ENCODE measurements around the gene MARS1. TPM values are rescaled to one million over a fixed set of nuclear protein-coding genes. Genes with fewer than 3 reads are reported as not detected.

MARS1 gene
- total RNA-seq, 1 donor from 2014 or later: 78.0 TPM

- no peaks in the 10 kb centered on the region for H3K36me3 ChIP-seq
- no peaks in the 10 kb centered on the region for H3K27me3 ChIP-seq
- DNase-seq (ENCODE audit: low spot score in 2 of 2): peak in 1 of 2 donors; percentile 94
- intact Hi-C loops (cut with DNase I): no loop called here
- no peaks in the 10 kb centered on the region for H3K9me3 ChIP-seq
- peak overlapping the region; percentile 76 to 87 for H3K27ac ChIP-seq
- TF ChIP-seq, protein P1, sequence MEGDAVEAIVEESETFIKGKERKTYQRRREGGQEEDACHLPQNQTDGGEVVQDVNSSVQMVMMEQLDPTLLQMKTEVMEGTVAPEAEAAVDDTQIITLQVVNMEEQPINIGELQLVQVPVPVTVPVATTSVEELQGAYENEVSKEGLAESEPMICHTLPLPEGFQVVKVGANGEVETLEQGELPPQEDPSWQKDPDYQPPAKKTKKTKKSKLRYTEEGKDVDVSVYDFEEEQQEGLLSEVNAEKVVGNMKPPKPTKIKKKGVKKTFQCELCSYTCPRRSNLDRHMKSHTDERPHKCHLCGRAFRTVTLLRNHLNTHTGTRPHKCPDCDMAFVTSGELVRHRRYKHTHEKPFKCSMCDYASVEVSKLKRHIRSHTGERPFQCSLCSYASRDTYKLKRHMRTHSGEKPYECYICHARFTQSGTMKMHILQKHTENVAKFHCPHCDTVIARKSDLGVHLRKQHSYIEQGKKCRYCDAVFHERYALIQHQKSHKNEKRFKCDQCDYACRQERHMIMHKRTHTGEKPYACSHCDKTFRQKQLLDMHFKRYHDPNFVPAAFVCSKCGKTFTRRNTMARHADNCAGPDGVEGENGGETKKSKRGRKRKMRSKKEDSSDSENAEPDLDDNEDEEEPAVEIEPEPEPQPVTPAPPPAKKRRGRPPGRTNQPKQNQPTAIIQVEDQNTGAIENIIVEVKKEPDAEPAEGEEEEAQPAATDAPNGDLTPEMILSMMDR (IDR thresholded peaks at IDR 0.05): peak; percentile 93 to 97 (median 95)
- peaks cover 3 to 30% of the 10 kb centered on the region in 2 donors for H3K4me1 ChIP-seq
- H3K4me3 ChIP-seq: peak overlapping the region; percentile 71 to 89
Measured at GRCh38 chr12:57462251-57462911, 25.5 kb upstream of the MARS1 start.

- intact Hi-C loops (cut with DNase I): no loop called here
- TF ChIP-seq, protein P1 (IDR thresholded peaks at IDR 0.05): no peak
- Histone ChIP-seq H3K27ac (peak overlapping the region; percentile 76 to 87), H3K4me1 (peaks cover 3 to 30% of the 10 kb centered on the region in 2 donors), H3K4me3 (peak overlapping the region; percentile 71 to 89), H3K36me3 (no peaks in the 10 kb centered on the region), H3K27me3 (no peaks in the 10 kb centered on the region), H3K9me3 (no peaks in the 10 kb centered on the region)
- DNase-seq (ENCODE audit: low spot score in 2 of 2): no peak
Measured at GRCh38 chr12:57462912-57463253, 25.0 kb upstream of the MARS1 start.

GRCh38 chr12:57464569-57464968 is 23.3 kb upstream of the MARS1 start:
- intact Hi-C loops (cut with DNase I): no loop called here
- Histone ChIP-seq H3K27me3 (no peaks in the 10 kb centered on the region), H3K4me1 (peaks cover 3 to 24% of the 10 kb centered on the region in 2 donors), H3K36me3 (no peaks in the 10 kb centered on the region), H3K4me3 (no peak overlapping the region), H3K9me3 (no peaks in the 10 kb centered on the region), H3K27ac (no peak overlapping the region)
- DNase-seq (ENCODE audit: low spot score in 2 of 2): no peak
- TF ChIP-seq, protein P1 (IDR thresholded peaks at IDR 0.05): no peak

- Histone ChIP-seq H3K4me3 (no peak overlapping the region), H3K27me3 (no peaks in the 10 kb centered on the region), H3K27ac (no peak overlapping the region), H3K36me3 (no peaks in the 10 kb centered on the region), H3K9me3 (no peaks in the 10 kb centered on the region), H3K4me1 (peaks cover 3 to 20% of the 10 kb centered on the region in 2 donors)
- intact Hi-C loops (cut with DNase I): no loop called here
- DNase-seq (ENCODE audit: low spot score in 2 of 2): no peak
- TF ChIP-seq, protein P1 (IDR thresholded peaks at IDR 0.05): no peak
Measured at GRCh38 chr12:57465030-57465746, 22.7 kb upstream of the MARS1 start.

GRCh38 chr12:57465747-57466505 is 21.9 kb upstream of the MARS1 start:
- no peaks in the 10 kb centered on the region for H3K36me3 ChIP-seq
- intact Hi-C loops (cut with DNase I): no loop called here
- peaks cover 0 to 13% of the 10 kb centered on the region in 2 donors for H3K4me1 ChIP-seq
- no peaks in the 10 kb centered on the region for H3K27me3 ChIP-seq
- H3K27ac ChIP-seq: no peak overlapping the region
- no peak overlapping the region for H3K4me3 ChIP-seq
- TF ChIP-seq, protein P1 (IDR thresholded peaks at IDR 0.05): no peak
- DNase-seq (ENCODE audit: low spot score in 2 of 2): no peak
- H3K9me3 ChIP-seq: no peaks in the 10 kb centered on the region
